ENCODE results near the gene CELSR2. TPM values are rescaled to one million over a fixed set of nuclear protein-coding genes. Genes with fewer than 3 reads are reported as not detected.

The CELSR2 gene
- total and polyA plus RNA-seq, 2 experiments from 2014 or later: 6.1 to 12.9 TPM

GRCh38 chr1:109290998-109291397 lies 41.7 kb downstream of the CELSR2 start:
- Histone ChIP-seq H3K27me3 (peaks cover 4% of the 10 kb centered on the region), H3K36me3 (no peaks in the 10 kb centered on the region), H3K27ac (peak overlapping the region; percentile 2), H3K4me1 (ENCODE audit: low read depth) (peaks cover 8% of the 10 kb centered on the region), H3K4me3 (no peak overlapping the region), H3K9me3 (ENCODE audit: low read depth) (no peaks in the 10 kb centered on the region)
- TF ChIP-seq CTCF (IDR thresholded peaks at IDR 0.05; ENCODE audit: low read depth, low read length): no peak
- DNase-seq (ENCODE audit: low read depth in 1 of 2, low spot score in 1 of 2): peak in 1 of 2 donors; percentile 74

- TF ChIP-seq CTCF (IDR thresholded peaks at IDR 0.05; ENCODE audit: low read depth, low read length): no peak
- no peak for DNase-seq (ENCODE audit: low read depth in 1 of 2, low spot score in 1 of 2)
- H3K4me3 ChIP-seq: no peak overlapping the region
- H3K27me3 ChIP-seq: peaks cover 4% of the 10 kb centered on the region
- no peaks in the 10 kb centered on the region for H3K9me3 ChIP-seq (ENCODE audit: low read depth)
- no peaks in the 10 kb centered on the region for H3K36me3 ChIP-seq
- H3K27ac ChIP-seq: no peak overlapping the region
- peaks cover 8% of the 10 kb centered on the region for H3K4me1 ChIP-seq (ENCODE audit: low read depth)
Measured at GRCh38 chr1:109292364-109292763, 43.0 kb downstream of the CELSR2 start.

- TF ChIP-seq CTCF (IDR thresholded peaks at IDR 0.05; ENCODE audit: low read depth, low read length): no peak
- no peak for DNase-seq (ENCODE audit: low read depth in 1 of 2, low spot score in 1 of 2)
- Histone ChIP-seq H3K4me3 (no peak overlapping the region), H3K4me1 (ENCODE audit: low read depth) (peaks cover 8% of the 10 kb centered on the region), H3K27me3 (peaks cover 4% of the 10 kb centered on the region), H3K27ac (no peak overlapping the region), H3K9me3 (ENCODE audit: low read depth) (no peaks in the 10 kb centered on the region), H3K36me3 (no peaks in the 10 kb centered on the region)
Measured at GRCh38 chr1:109293026-109293425, 43.7 kb downstream of the CELSR2 start.

GRCh38 chr1:109294481-109294880 lies 45.1 kb downstream of the CELSR2 start:
- TF ChIP-seq CTCF (IDR thresholded peaks at IDR 0.05; ENCODE audit: low read depth, low read length): no peak
- DNase-seq (ENCODE audit: low read depth in 1 of 2, low spot score in 1 of 2): no peak
- H3K4me3 ChIP-seq: no peak overlapping the region
- H3K27me3 ChIP-seq: peaks cover 4% of the 10 kb centered on the region
- peaks cover 19% of the 10 kb centered on the region for H3K4me1 ChIP-seq (ENCODE audit: low read depth)
- H3K27ac ChIP-seq: no peak overlapping the region
- H3K9me3 ChIP-seq (ENCODE audit: low read depth): no peaks in the 10 kb centered on the region
- no peaks in the 10 kb centered on the region for H3K36me3 ChIP-seq

- Histone ChIP-seq H3K27ac (no peak overlapping the region), H3K4me1 (ENCODE audit: low read depth) (peaks cover 21% of the 10 kb centered on the region), H3K36me3 (no peaks in the 10 kb centered on the region), H3K9me3 (ENCODE audit: low read depth) (no peaks in the 10 kb centered on the region), H3K4me3 (no peak overlapping the region), H3K27me3 (peaks cover 4% of the 10 kb centered on the region)
- no peak for DNase-seq (ENCODE audit: low read depth in 1 of 2, low spot score in 1 of 2)
- no peak for TF ChIP-seq CTCF (IDR thresholded peaks at IDR 0.05; ENCODE audit: low read depth, low read length)
Measured at GRCh38 chr1:109295712-109296415, 46.5 kb downstream of the CELSR2 start.

Data from cardiac muscle cell (in vitro differentiated cells and primary cell).